ENCODE results near the gene CEP68. TPM values are rescaled to one million over a fixed set of nuclear protein-coding genes. Genes with fewer than 3 reads are reported as not detected.

CEP68 gene
- polyA plus RNA-seq (2012; ENCODE audit: insufficient read depth, insufficient read length, low read depth): 3.6 TPM

GRCh38 chr2:65056215-65057053 is at the start of gene CEP68:
Gene CEP68, plus strand, starts transcription at chr2:65056416. Its CDS starts 13,029 bp downstream, at chr2:65069445.
- Histone ChIP-seq H3K9me3 (no peaks in the 10 kb centered on the region), H3K27me3 (no peaks in the 10 kb centered on the region), H3K4me3 (ENCODE audit: low read depth, low read length) (peak within 1 kb of the TSS; percentile 71), H3K4me1 (no peaks in the 10 kb centered on the region), H3K36me3 (0 out of 2 replicates have a peak, but pooled peaks cover 3% of the 10 kb centered on the region)
- DNase-seq: peak; percentile 92
- TF ChIP-seq, protein P1, sequence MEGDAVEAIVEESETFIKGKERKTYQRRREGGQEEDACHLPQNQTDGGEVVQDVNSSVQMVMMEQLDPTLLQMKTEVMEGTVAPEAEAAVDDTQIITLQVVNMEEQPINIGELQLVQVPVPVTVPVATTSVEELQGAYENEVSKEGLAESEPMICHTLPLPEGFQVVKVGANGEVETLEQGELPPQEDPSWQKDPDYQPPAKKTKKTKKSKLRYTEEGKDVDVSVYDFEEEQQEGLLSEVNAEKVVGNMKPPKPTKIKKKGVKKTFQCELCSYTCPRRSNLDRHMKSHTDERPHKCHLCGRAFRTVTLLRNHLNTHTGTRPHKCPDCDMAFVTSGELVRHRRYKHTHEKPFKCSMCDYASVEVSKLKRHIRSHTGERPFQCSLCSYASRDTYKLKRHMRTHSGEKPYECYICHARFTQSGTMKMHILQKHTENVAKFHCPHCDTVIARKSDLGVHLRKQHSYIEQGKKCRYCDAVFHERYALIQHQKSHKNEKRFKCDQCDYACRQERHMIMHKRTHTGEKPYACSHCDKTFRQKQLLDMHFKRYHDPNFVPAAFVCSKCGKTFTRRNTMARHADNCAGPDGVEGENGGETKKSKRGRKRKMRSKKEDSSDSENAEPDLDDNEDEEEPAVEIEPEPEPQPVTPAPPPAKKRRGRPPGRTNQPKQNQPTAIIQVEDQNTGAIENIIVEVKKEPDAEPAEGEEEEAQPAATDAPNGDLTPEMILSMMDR (IDR thresholded peaks at IDR 0.05; ENCODE audit: low read depth, low read length): no peak

DNA sequence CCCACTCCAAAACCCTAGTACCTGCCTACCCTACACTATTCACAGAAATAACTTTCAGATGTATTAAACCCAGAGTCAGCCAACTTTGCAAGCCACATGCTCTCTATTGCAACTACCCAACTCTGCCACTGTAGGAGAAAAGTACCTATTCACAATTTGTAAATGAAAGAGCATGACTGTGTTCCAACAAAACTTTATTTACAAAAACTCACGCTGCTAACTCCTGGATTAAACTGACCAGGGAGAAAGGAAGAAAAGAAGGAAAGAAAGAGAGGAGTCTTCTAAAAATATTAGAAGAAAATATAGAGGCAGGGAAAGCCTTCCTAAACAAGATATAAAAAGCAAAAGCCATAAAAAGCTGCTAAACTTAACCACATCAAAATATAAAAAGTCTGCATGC is 42.4 kb upstream of the CEP68 start:
- DNase-seq: no peak
- H3K4me1 ChIP-seq: no peaks in the 10 kb centered on the region
- no peaks in the 10 kb centered on the region for H3K27me3 ChIP-seq
- TF ChIP-seq, protein P1 (IDR thresholded peaks at IDR 0.05; ENCODE audit: low read depth, low read length): no peak
- H3K36me3 ChIP-seq: no peaks in the 10 kb centered on the region
- H3K4me3 ChIP-seq (ENCODE audit: low read depth, low read length): no peak overlapping the region
- no peaks in the 10 kb centered on the region for H3K9me3 ChIP-seq

DNA sequence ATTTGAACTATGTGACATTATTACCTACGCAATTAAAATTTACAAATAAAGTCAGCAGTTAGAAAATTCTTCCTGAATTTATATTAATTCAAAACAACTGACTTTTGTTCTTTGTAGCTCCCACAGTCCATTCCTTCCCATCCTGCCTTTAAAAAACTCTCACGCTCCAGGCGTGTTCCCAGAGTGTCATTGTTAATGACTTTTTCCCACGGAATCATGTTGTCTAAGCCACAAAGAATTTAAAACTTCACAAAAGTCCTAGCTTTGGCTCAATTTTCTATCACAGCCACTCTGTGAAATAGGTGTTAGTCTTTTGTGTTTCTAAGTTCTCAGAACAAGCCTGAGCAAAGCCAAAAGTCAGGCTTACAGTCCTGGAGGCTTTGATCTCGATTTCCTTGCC is 40.5 kb upstream of the CEP68 start:
- H3K9me3 ChIP-seq: no peaks in the 10 kb centered on the region
- no peak for DNase-seq
- TF ChIP-seq, protein P1 (IDR thresholded peaks at IDR 0.05; ENCODE audit: low read depth, low read length): no peak
- no peaks in the 10 kb centered on the region for H3K4me1 ChIP-seq
- H3K36me3 ChIP-seq: no peaks in the 10 kb centered on the region
- H3K27me3 ChIP-seq: no peaks in the 10 kb centered on the region
- no peak overlapping the region for H3K4me3 ChIP-seq (ENCODE audit: low read depth, low read length)

DNA sequence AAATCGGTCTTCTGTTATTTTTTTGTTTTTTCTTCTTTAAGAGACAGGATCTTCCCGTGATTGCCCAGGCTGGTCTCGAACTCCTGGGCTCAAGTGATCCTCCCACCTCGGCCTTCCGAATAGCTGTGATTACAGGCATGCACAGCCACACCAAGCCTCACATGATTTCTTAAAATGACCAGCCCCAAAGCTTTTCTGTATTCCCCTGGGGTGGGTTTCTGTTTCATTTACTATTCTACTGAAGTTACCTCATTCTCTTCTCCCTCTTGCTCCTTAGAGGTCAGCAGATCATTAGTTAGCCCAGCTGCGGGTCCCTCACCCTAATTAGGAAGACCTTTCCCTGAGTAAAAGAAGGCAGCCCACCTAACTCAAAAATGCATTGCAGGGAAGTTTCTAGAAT is 39.4 kb upstream of the CEP68 start:
- DNase-seq: no peak
- Histone ChIP-seq H3K4me3 (ENCODE audit: low read depth, low read length) (no peak overlapping the region), H3K36me3 (no peaks in the 10 kb centered on the region), H3K9me3 (no peaks in the 10 kb centered on the region), H3K27me3 (no peaks in the 10 kb centered on the region), H3K4me1 (no peaks in the 10 kb centered on the region)
- TF ChIP-seq, protein P1 (IDR thresholded peaks at IDR 0.05; ENCODE audit: low read depth, low read length): no peak

- DNase-seq: no peak
- Histone ChIP-seq H3K27me3 (no peaks in the 10 kb centered on the region), H3K4me3 (ENCODE audit: low read depth, low read length) (no peak overlapping the region), H3K9me3 (no peaks in the 10 kb centered on the region), H3K36me3 (no peaks in the 10 kb centered on the region), H3K4me1 (peaks cover 3% of the 10 kb centered on the region; the same call in 1 of the 2 replicates)
- TF ChIP-seq, protein P1 (IDR thresholded peaks at IDR 0.05; ENCODE audit: low read depth, low read length): no peak; the same call in 1 of the 2 replicates
Measured at GRCh38 chr2:65017335-65017734, 38.9 kb upstream of the CEP68 start.

DNA sequence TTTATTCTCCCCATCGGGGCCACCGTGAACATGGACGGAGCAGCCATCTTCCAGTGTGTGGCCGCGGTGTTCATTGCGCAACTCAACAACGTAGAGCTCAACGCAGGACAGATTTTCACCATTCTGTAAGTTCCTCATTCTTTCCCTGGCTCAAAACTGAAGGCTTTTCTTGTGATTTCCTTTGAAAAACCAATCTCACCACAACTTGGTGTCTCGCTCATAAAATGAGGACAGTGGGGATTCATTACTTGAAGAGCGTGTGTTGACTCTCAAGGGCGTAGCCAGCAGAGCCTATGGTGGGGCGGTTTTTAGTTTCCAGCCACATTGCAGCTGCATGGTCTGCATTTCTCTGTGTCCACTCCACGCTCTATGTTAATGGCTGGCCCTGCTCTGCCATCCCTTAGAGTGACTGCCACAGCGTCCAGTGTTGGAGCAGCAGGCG is 38.1 kb upstream of the CEP68 start:
- TF ChIP-seq, protein P1 (IDR thresholded peaks at IDR 0.05; ENCODE audit: low read depth, low read length): no peak
- H3K36me3 ChIP-seq: no peaks in the 10 kb centered on the region
- DNase-seq: no peak
- no peaks in the 10 kb centered on the region for H3K27me3 ChIP-seq
- H3K4me3 ChIP-seq (ENCODE audit: low read depth, low read length): no peak overlapping the region
- no peaks in the 10 kb centered on the region for H3K9me3 ChIP-seq
- H3K4me1 ChIP-seq: peaks cover 3% of the 10 kb centered on the region; the same call in 1 of the 2 replicates

Measured in BE2C (cell line).